ENCODE measurements around the gene CYTH2.

GRCh38 chr19:48480183-48480557 lies 11.0 kb downstream of the CYTH2 start:
- TF ChIP-seq, protein P1, sequence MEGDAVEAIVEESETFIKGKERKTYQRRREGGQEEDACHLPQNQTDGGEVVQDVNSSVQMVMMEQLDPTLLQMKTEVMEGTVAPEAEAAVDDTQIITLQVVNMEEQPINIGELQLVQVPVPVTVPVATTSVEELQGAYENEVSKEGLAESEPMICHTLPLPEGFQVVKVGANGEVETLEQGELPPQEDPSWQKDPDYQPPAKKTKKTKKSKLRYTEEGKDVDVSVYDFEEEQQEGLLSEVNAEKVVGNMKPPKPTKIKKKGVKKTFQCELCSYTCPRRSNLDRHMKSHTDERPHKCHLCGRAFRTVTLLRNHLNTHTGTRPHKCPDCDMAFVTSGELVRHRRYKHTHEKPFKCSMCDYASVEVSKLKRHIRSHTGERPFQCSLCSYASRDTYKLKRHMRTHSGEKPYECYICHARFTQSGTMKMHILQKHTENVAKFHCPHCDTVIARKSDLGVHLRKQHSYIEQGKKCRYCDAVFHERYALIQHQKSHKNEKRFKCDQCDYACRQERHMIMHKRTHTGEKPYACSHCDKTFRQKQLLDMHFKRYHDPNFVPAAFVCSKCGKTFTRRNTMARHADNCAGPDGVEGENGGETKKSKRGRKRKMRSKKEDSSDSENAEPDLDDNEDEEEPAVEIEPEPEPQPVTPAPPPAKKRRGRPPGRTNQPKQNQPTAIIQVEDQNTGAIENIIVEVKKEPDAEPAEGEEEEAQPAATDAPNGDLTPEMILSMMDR (IDR thresholded peaks at IDR 0.05; ENCODE audit: low read depth, low read length, poor library complexity, severe bottlenecking): no peak
- TF ChIP-seq EZH2phosphoT487 (IDR thresholded peaks at IDR 0.05; ENCODE audit: borderline replicate concordance, low read length): no peak

All from DOHH2 (cell line).